ENCODE data around the gene TMEM150C.

The TMEM150C gene

GRCh38 chr4:82508011-82508410 is 53.8 kb downstream of the TMEM150C start:
- Histone ChIP-seq H3K4me1 (ENCODE audit: control insufficient read depth, insufficient read depth, low read length) (no peaks in the 10 kb centered on the region), H3K9ac (ENCODE audit: low read length) (no peak overlapping the region), H3K9me3 (ENCODE audit: control insufficient read depth, low read length) (no peaks in the 10 kb centered on the region), H3K36me3 (ENCODE audit: control insufficient read depth, insufficient read depth, low read length) (no peaks in the 10 kb centered on the region), H3K4me3 (ENCODE audit: low read length) (no peak overlapping the region), H3K27me3 (ENCODE audit: control insufficient read depth, insufficient read depth, low read length) (no peaks in the 10 kb centered on the region)

GRCh38 chr4:82501154-82501442 is 60.7 kb downstream of the TMEM150C start:
- Histone ChIP-seq H3K9me3 (ENCODE audit: control insufficient read depth, low read length) (no peaks in the 10 kb centered on the region), H3K9ac (ENCODE audit: low read length) (no peak overlapping the region), H3K27me3 (ENCODE audit: control insufficient read depth, insufficient read depth, low read length) (no peaks in the 10 kb centered on the region), H3K36me3 (ENCODE audit: control insufficient read depth, insufficient read depth, low read length) (no peaks in the 10 kb centered on the region), H3K4me1 (ENCODE audit: control insufficient read depth, insufficient read depth, low read length) (no peaks in the 10 kb centered on the region), H3K4me3 (ENCODE audit: low read length) (no peak overlapping the region)

GRCh38 chr4:82500435-82501153 is 61.2 kb downstream of the TMEM150C start:
- Histone ChIP-seq H3K9ac (ENCODE audit: low read length) (no peak overlapping the region), H3K4me3 (ENCODE audit: low read length) (no peak overlapping the region), H3K4me1 (ENCODE audit: control insufficient read depth, insufficient read depth, low read length) (no peaks in the 10 kb centered on the region), H3K36me3 (ENCODE audit: control insufficient read depth, insufficient read depth, low read length) (no peaks in the 10 kb centered on the region), H3K27me3 (ENCODE audit: control insufficient read depth, insufficient read depth, low read length) (no peaks in the 10 kb centered on the region), H3K9me3 (ENCODE audit: control insufficient read depth, low read length) (no peaks in the 10 kb centered on the region)

GRCh38 chr4:82499738-82500434 is 61.9 kb downstream of the TMEM150C start:
- Histone ChIP-seq H3K4me3 (ENCODE audit: low read length) (no peak overlapping the region), H3K27me3 (ENCODE audit: control insufficient read depth, insufficient read depth, low read length) (no peaks in the 10 kb centered on the region), H3K9me3 (ENCODE audit: control insufficient read depth, low read length) (no peaks in the 10 kb centered on the region), H3K4me1 (ENCODE audit: control insufficient read depth, insufficient read depth, low read length) (no peaks in the 10 kb centered on the region), H3K36me3 (ENCODE audit: control insufficient read depth, insufficient read depth, low read length) (no peaks in the 10 kb centered on the region), H3K9ac (ENCODE audit: low read length) (no peak overlapping the region)

- no peaks in the 10 kb centered on the region for H3K4me1 ChIP-seq (ENCODE audit: control insufficient read depth, insufficient read depth, low read length)
- H3K9ac ChIP-seq (ENCODE audit: low read length) = no peak overlapping the region
- H3K27me3 ChIP-seq (ENCODE audit: control insufficient read depth, insufficient read depth, low read length) = no peaks in the 10 kb centered on the region
- H3K9me3 ChIP-seq (ENCODE audit: control insufficient read depth, low read length) = no peaks in the 10 kb centered on the region
- H3K4me3 ChIP-seq (ENCODE audit: low read length) = no peak overlapping the region
- no peaks in the 10 kb centered on the region for H3K36me3 ChIP-seq (ENCODE audit: control insufficient read depth, insufficient read depth, low read length)
Observed at GRCh38 chr4:82496349-82496748, 65.4 kb downstream of the TMEM150C start.

GRCh38 chr4:82495666-82496065 is 66.1 kb downstream of the TMEM150C start:
- Histone ChIP-seq H3K4me1 (ENCODE audit: control insufficient read depth, insufficient read depth, low read length) (no peaks in the 10 kb centered on the region), H3K4me3 (ENCODE audit: low read length) (no peak overlapping the region), H3K9me3 (ENCODE audit: control insufficient read depth, low read length) (no peaks in the 10 kb centered on the region), H3K36me3 (ENCODE audit: control insufficient read depth, insufficient read depth, low read length) (no peaks in the 10 kb centered on the region), H3K9ac (ENCODE audit: low read length) (no peak overlapping the region), H3K27me3 (ENCODE audit: control insufficient read depth, insufficient read depth, low read length) (no peaks in the 10 kb centered on the region)

GRCh38 chr4:82493721-82494425 is 67.9 kb downstream of the TMEM150C start:
- Histone ChIP-seq H3K27me3 (ENCODE audit: control insufficient read depth, insufficient read depth, low read length) (no peaks in the 10 kb centered on the region), H3K4me3 (ENCODE audit: low read length) (no peak overlapping the region), H3K36me3 (ENCODE audit: control insufficient read depth, insufficient read depth, low read length) (no peaks in the 10 kb centered on the region), H3K9me3 (ENCODE audit: control insufficient read depth, low read length) (no peaks in the 10 kb centered on the region), H3K9ac (ENCODE audit: low read length) (no peak overlapping the region), H3K4me1 (ENCODE audit: control insufficient read depth, insufficient read depth, low read length) (no peaks in the 10 kb centered on the region)

GRCh38 chr4:82491251-82491960 is 70.4 kb downstream of the TMEM150C start:
- no peaks in the 10 kb centered on the region for H3K27me3 ChIP-seq (ENCODE audit: control insufficient read depth, insufficient read depth, low read length)

GRCh38 chr4:82489987-82490386 is 71.8 kb downstream of the TMEM150C start:
- H3K27me3 ChIP-seq (ENCODE audit: control insufficient read depth, insufficient read depth, low read length) = no peaks in the 10 kb centered on the region
- no peak overlapping the region for H3K9ac ChIP-seq (ENCODE audit: low read length)
- H3K4me1 ChIP-seq (ENCODE audit: control insufficient read depth, insufficient read depth, low read length) = no peaks in the 10 kb centered on the region
- H3K9me3 ChIP-seq (ENCODE audit: control insufficient read depth, low read length) = no peaks in the 10 kb centered on the region
- H3K4me3 ChIP-seq (ENCODE audit: low read length) = no peak overlapping the region
- no peaks in the 10 kb centered on the region for H3K36me3 ChIP-seq (ENCODE audit: control insufficient read depth, insufficient read depth, low read length)

More at GRCh38 chr4:82491251-82491960, 70.4 kb downstream of the TMEM150C start:
- H3K4me1 ChIP-seq (ENCODE audit: control insufficient read depth, insufficient read depth, low read length) = no peaks in the 10 kb centered on the region
- no peak overlapping the region for H3K9ac ChIP-seq (ENCODE audit: low read length)
- no peaks in the 10 kb centered on the region for H3K36me3 ChIP-seq (ENCODE audit: control insufficient read depth, insufficient read depth, low read length)
- no peak overlapping the region for H3K4me3 ChIP-seq (ENCODE audit: low read length)
- no peaks in the 10 kb centered on the region for H3K9me3 ChIP-seq (ENCODE audit: control insufficient read depth, low read length)

- Histone ChIP-seq H3K4me3 (ENCODE audit: low read length) (no peak overlapping the region), H3K36me3 (ENCODE audit: control insufficient read depth, insufficient read depth, low read length) (no peaks in the 10 kb centered on the region), H3K27me3 (ENCODE audit: control insufficient read depth, insufficient read depth, low read length) (no peaks in the 10 kb centered on the region), H3K9ac (ENCODE audit: low read length) (no peak overlapping the region), H3K9me3 (ENCODE audit: control insufficient read depth, low read length) (no peaks in the 10 kb centered on the region), H3K4me1 (ENCODE audit: control insufficient read depth, insufficient read depth, low read length) (no peaks in the 10 kb centered on the region)
Observed at GRCh38 chr4:82489076-82489475, 72.7 kb downstream of the TMEM150C start.

GRCh38 chr4:82484996-82485783 is 76.6 kb downstream of the TMEM150C start:
- H3K36me3 ChIP-seq (ENCODE audit: control insufficient read depth, insufficient read depth, low read length) = no peaks in the 10 kb centered on the region
- H3K9me3 ChIP-seq (ENCODE audit: control insufficient read depth, low read length) = no peaks in the 10 kb centered on the region
- no peaks in the 10 kb centered on the region for H3K27me3 ChIP-seq (ENCODE audit: control insufficient read depth, insufficient read depth, low read length)
- H3K4me1 ChIP-seq (ENCODE audit: control insufficient read depth, insufficient read depth, low read length) = no peaks in the 10 kb centered on the region
- H3K4me3 ChIP-seq (ENCODE audit: low read length) = no peak overlapping the region
- no peak overlapping the region for H3K9ac ChIP-seq (ENCODE audit: low read length)

All from mucosa of stomach (tissue), 1 donor.